HepG2 (cell line): Measurements from ENCODE around the gene RCN1. TPM values are rescaled to one million over a fixed set of nuclear protein-coding genes. Genes with fewer than 3 reads are reported as not detected.
"Not testable (repeated sequence)": the region's sequence is repeated elsewhere in the genome, so short reads cannot be mapped to it uniquely, and the experiment has no call there.

Source experiments
- ATAC-seq: fragments of 200-7000 bp; cut with Tn5 transposase; 3 replicates; pipeline ENCODE4 v1.9.1; 2020; ENCODE audit warnings: mild to moderate bottlenecking, moderate library complexity
- BruUV-seq: library from RNA; stranded (reverse); fragments of 400-500 nt; replicated peaks from 2 replicates; lab custom pipeline; 2021; lab: Mats Ljungman, UMichigan
- CTCF ChIA-PET: fragments of 300-600 bp; formaldehyde crosslinking; extraction: SDS; loops from one replicate; lab custom pipeline; 2021; ENCODE audit warnings: low total read pairs, inconsistent platforms, low intra/inter-chr PET ratio; lab: Yijun Ruan, JAX
- POLR2A ChIA-PET: fragments of 350-600 bp; sonication (Branson Sonifier 250); formaldehyde crosslinking; loops from one replicate; lab custom pipeline; 2020; ENCODE audit warnings: antibody characterized with exemption, inconsistent platforms; lab: Yijun Ruan, JAX
- DNase-seq: peaks from one replicate; pipeline ENCODE4 v3.0.0-alpha.2; 2015; ENCODE audit warnings: low spot score
- FAIRE-seq: peaks from 3 replicates; lab custom pipeline; 2011; peaks lifted over from hg19 to GRCh38; lab: Jason Lieb, UNC
- H2AFZ ChIP-seq: one replicate; pipeline ENCODE4 v1.6.1; 2011; ENCODE audit warnings: low read length, inconsistent platforms
- H3K27ac ChIP-seq: fragments of 300-600 bp; 3 replicates; pipeline ENCODE4 v1.8.0; 2011; ENCODE audit warnings: mixed run types, mild to moderate bottlenecking, mixed read lengths, low read length, inconsistent platforms; ENCODE audit not compliant: insufficient read depth; ENCODE audit errors: extremely low read length
- H3K27me3 ChIP-seq, 2 experiments: fragments of 200-600 bp in 1 of 2; 2 replicates in 1 of 2; 3 replicates in 1 of 2; pipeline versions ENCODE4 v1.6.0 to v1.8.0; 2011; ENCODE audit warnings: low read length in 2 of 2, mild to moderate bottlenecking in 2 of 2, moderate library complexity in 2 of 2, inconsistent platforms in 1 of 2; ENCODE audit not compliant: insufficient read depth in 2 of 2, control insufficient read depth in 1 of 2
- H3K36me3 ChIP-seq, 2 experiments: fragments of 200-600 bp in 1 of 2; replicated peaks in 1 of 2; 2 replicates in 1 of 2; 3 replicates in 1 of 2; pipeline versions ENCODE4 v1.5.1 to v1.8.0; 2011; ENCODE audit warnings: low read length in 2 of 2, inconsistent platforms in 1 of 2; ENCODE audit not compliant: insufficient read depth in 2 of 2, control insufficient read depth in 1 of 2
- H3K4me1 ChIP-seq: 2 replicates; pipeline ENCODE4 v1.5.1; 2012; ENCODE audit warnings: low read length, inconsistent platforms; ENCODE audit not compliant: insufficient read depth
- H3K4me2 ChIP-seq: 2 replicates; pipeline ENCODE4 v1.6.0; 2011; ENCODE audit warnings: low read depth, low read length, inconsistent platforms
- H3K4me3 ChIP-seq, 3 experiments: fragments of 200-600 bp in 1 of 3; sonication (generic), shearing (Covaris generic) in 1 of 3; replicated peaks in 1 of 3; 2 replicates each; pipeline ENCODE4 v1.5.1; 2011 to 2016; ENCODE audit warnings: low read length in 3 of 3, inconsistent platforms in 2 of 3, low read depth in 2 of 3, mild to moderate bottlenecking in 2 of 3, control low read depth in 1 of 3, mixed read lengths in 1 of 3; ENCODE audit not compliant: insufficient read depth in 1 of 3
- H3K79me2 ChIP-seq: one replicate; pipeline ENCODE4 v1.6.1; 2011; ENCODE audit warnings: low read length, inconsistent platforms; ENCODE audit not compliant: insufficient read depth
- H3K9ac ChIP-seq: 2 replicates; pipeline ENCODE4 v1.6.0; 2011; ENCODE audit warnings: mild to moderate bottlenecking, low read depth, low read length, inconsistent platforms; ENCODE audit not compliant: insufficient read depth
- H3K9me3 ChIP-seq: 2 replicates; pipeline ENCODE4 v1.5.1; 2012; ENCODE audit warnings: mild to moderate bottlenecking, low read length
- H4K20me1 ChIP-seq: 2 replicates; pipeline ENCODE4 v1.6.0; 2011; ENCODE audit warnings: inconsistent platforms, mild to moderate bottlenecking, low read length, moderate library complexity; ENCODE audit not compliant: insufficient read depth
- CBX5 ChIP-seq: sonication (generic); formaldehyde crosslinking; IDR thresholded peaks from 2 replicates; pipeline ENCODE4 v1.4.0; 2020; ENCODE audit warnings: missing genetic modification reagents, borderline replicate concordance
- CEBPG ChIP-seq: IDR thresholded peaks from 2 replicates; pipeline ENCODE4 v1.6.1; 2016
- CERS6 ChIP-seq: sonication (generic); formaldehyde crosslinking; IDR thresholded peaks from 2 replicates; pipeline ENCODE4 v1.5.0; 2020; ENCODE audit warnings: missing genetic modification reagents
- CREM ChIP-seq, 2 experiments: sonication (generic) in 1 of 2; formaldehyde crosslinking in 1 of 2; IDR thresholded peaks; 2 replicates each; pipeline versions ENCODE4 v1.4.0 to v1.6.1; 2016 to 2020; ENCODE audit warnings: antibody characterized with exemption in 1 of 2, mild to moderate bottlenecking in 1 of 2, missing genetic modification reagents in 1 of 2
- DPF2 ChIP-seq: sonication (generic); formaldehyde crosslinking; IDR thresholded peaks from 2 replicates; pipeline ENCODE4 v1.4.0; 2020; ENCODE audit warnings: mild to moderate bottlenecking, low read depth, missing genetic modification reagents, borderline replicate concordance
- ETV5 ChIP-seq: IDR thresholded peaks from 2 replicates; pipeline ENCODE4 v1.6.1; 2018; ENCODE audit warnings: missing biosample characterization, missing genetic modification reagents, inconsistent platforms, borderline replicate concordance
- FOSL2 ChIP-seq: sonication (generic); formaldehyde crosslinking; IDR thresholded peaks from 2 replicates; pipeline ENCODE4 v1.4.0; 2020; ENCODE audit warnings: missing genetic modification reagents
- ISL2 ChIP-seq: sonication (generic); formaldehyde crosslinking; IDR thresholded peaks from 2 replicates; pipeline ENCODE4 v1.5.0; 2020; ENCODE audit warnings: missing genetic modification reagents
- MED1 ChIP-seq: sonication (generic); formaldehyde crosslinking; IDR thresholded peaks from 2 replicates; pipeline ENCODE4 v1.4.0; 2020; ENCODE audit warnings: missing genetic modification reagents
- MIER3 ChIP-seq: IDR thresholded peaks from 2 replicates; pipeline ENCODE4 v1.6.1; 2016; ENCODE audit warnings: missing compliant biosample characterization, borderline replicate concordance
- MNT ChIP-seq: fragments of 450-650 bp; IDR thresholded peaks from 2 replicates; pipeline ENCODE4 v1.6.1; 2016
- NFIC ChIP-seq: IDR thresholded peaks from 2 replicates; pipeline ENCODE4 v1.6.1; 2012; ENCODE audit warnings: mild to moderate bottlenecking, low read length, inconsistent platforms
- NONO ChIP-seq, 2 experiments: fragments of 450-650 bp in 1 of 2; sonication (generic) in 1 of 2; formaldehyde crosslinking in 1 of 2; IDR thresholded peaks in 1 of 2; conservative IDR thresholded peaks in 1 of 2; 2 replicates each; pipeline versions ENCODE4 v1.6.1 to v1.8.0; 2017 to 2022; ENCODE audit warnings: mild to moderate bottlenecking in 1 of 2, missing genetic modification reagents in 1 of 2, moderate library complexity in 1 of 2
- SOX6 ChIP-seq, 2 experiments: fragments of 450-650 bp in 1 of 2; sonication (generic) in 1 of 2; formaldehyde crosslinking in 1 of 2; IDR thresholded peaks; 2 replicates each; pipeline versions ENCODE4 v1.4.0 to v1.6.1; 2017 to 2020; ENCODE audit warnings: antibody characterized with exemption in 1 of 2, mild to moderate bottlenecking in 1 of 2, missing genetic modification reagents in 1 of 2
- TBX3 ChIP-seq: fragments of 450-650 bp; IDR thresholded peaks from 2 replicates; pipeline ENCODE4 v1.6.1; 2017; ENCODE audit warnings: antibody characterized with exemption, mild to moderate bottlenecking, inconsistent platforms, borderline replicate concordance
- TFE3 ChIP-seq: IDR thresholded peaks from 2 replicates; pipeline ENCODE4 v1.6.1; 2016
- ZNF24 ChIP-seq: fragments of 450-650 bp; IDR thresholded peaks from 2 replicates; pipeline ENCODE4 v1.6.1; 2017; ENCODE audit warnings: antibody characterized with exemption, mild to moderate bottlenecking
- ZNF331 ChIP-seq: sonication (generic); formaldehyde crosslinking; IDR thresholded peaks from 2 replicates; pipeline ENCODE4 v1.4.0; 2020; ENCODE audit warnings: missing genetic modification reagents
- ZNF431 ChIP-seq: sonication (generic); formaldehyde crosslinking; IDR thresholded peaks from 2 replicates; pipeline ENCODE4 v1.9.0; 2022; ENCODE audit warnings: missing genetic modification reagents, low read depth, mild to moderate bottlenecking, borderline replicate concordance
- WGBS: methylation state at CpG from one replicate; pipeline ENCODE4 v1.1.6; 2017; ENCODE audit warnings: low lambda C conversion rate; 5-methylcytosine and 5-hydroxymethylcytosine counted together
- in situ Hi-C: cut with HindIII; loops from 2 replicates; pipeline ENCODE4 v1.10.0; 2017; ENCODE audit warnings: low pct_unique_long_range_greater_than_20kb; ENCODE audit not compliant: extremely low pct_ligation_motif_present
- intact Hi-C: fragments of 100-400 bp; cut with micrococcal nuclease; formaldehyde crosslinking; loops from one replicate; pipeline ENCODE4 v1.10.0; 2022; ENCODE audit not compliant: unreplicated experiment
- polyA plus RNA-seq, 8 experiments: library from polyadenylated mRNA; depleted of rRNA in 3 of 8; stranded (reverse) in 7 of 8; unstranded in 1 of 8; fragments of >200 nt; fragmentation: Illumina TruSeq in 4 of 8; extraction: Trizol in 4 of 8; gene quantifications; 2 replicates each; pipeline versions ENCODE4 v1.2.1 to v1.2.3, GENCODE V29; 2011 to 2016; ENCODE audit warnings: low read depth in 4 of 8, missing spikeins in 1 of 8, mixed read lengths in 1 of 8; ENCODE audit not compliant: insufficient read depth in 1 of 8
- total RNA-seq, 5 experiments: library from RNA; depleted of rRNA; stranded (reverse); fragments of >200 nt; fragmentation: Illumina TruSeq; extraction: Trizol; gene quantifications; 2 replicates each; pipeline ENCODE4 v1.2.3, GENCODE V29; 2016; ENCODE audit warnings: low read depth in 1 of 5

The RCN1 gene
- total and polyA plus RNA-seq, 2 of the 13 experiments (the other 11 are each of a cell fraction or from before 2014, with no cell fraction given) = 22.0 to 28.5 TPM

- no peak for TF ChIP-seq CERS6 (CRISPR knock-in tag)
- TF ChIP-seq MNT = no peak
- no peak for TF ChIP-seq ZNF431 (CRISPR knock-in tag)
- TF ChIP-seq CBX5 (CRISPR knock-in tag) = no peak
These were observed 10.9 kb downstream of the RCN1 start (continued) for GRCh38 chr11:32101791-32102190.

- H3K9me3 ChIP-seq; H3K9ac ChIP-seq; H3K27ac ChIP-seq; CTCF ChIA-PET; in situ Hi-C loops; H3K36me3 ChIP-seq; H3K79me2 ChIP-seq; H3K27me3 ChIP-seq; H3K4me2 ChIP-seq; BruUV-seq; H2AFZ ChIP-seq; H3K4me3 ChIP-seq; TF ChIP-seq SOX6 (IDR thresholded peaks at IDR 0.05); NONO (IDR thresholded peaks at IDR 0.05); CREM (CRISPR knock-in tag; IDR thresholded peaks at IDR 0.05): not testable (repeated sequence)
- H4K20me1 ChIP-seq = peaks cover 17% of the 10 kb centered on the region
- peak; percentile 89 for FAIRE-seq
- ATAC-seq = peak; percentile 96
- H3K4me1 ChIP-seq = peaks cover 17% of the 10 kb centered on the region
- intact Hi-C loops = loop anchor here (1.0 kb wide), 1 partner anchor 10 kb away; no protein-coding TSS in a partner anchor
- DNase-seq = peak; percentile 85
- WGBS = 13% methylated on average over 11 of the region's 11 CpGs
- POLR2A ChIA-PET = interaction anchor here (2.6 kb wide), 1 partner anchor 12 kb away, joined by 12 read pairs; the partner anchor contains the start of gene RCN1
- TF ChIP-seq NFIC (peak; percentile 80), TFE3 (CRISPR knock-in tag) (0 out of 2 replicates have a peak, but pooled peaks have one; percentile 39), ISL2 (CRISPR knock-in tag) (peak; percentile 71; the same call in 1 of the 2 replicates), MED1 (CRISPR knock-in tag) (0 out of 2 replicates have a peak, but pooled peaks have one; percentile 32), SOX6 (CRISPR knock-in tag; IDR thresholded peaks at IDR 0.05) (peak; percentile 97), NONO (CRISPR knock-in tag; conservative IDR thresholded peaks at IDR 0.05) (0 out of 2 replicates have a peak, but pooled peaks have one; percentile 51), TBX3 (peak; percentile 87), FOSL2 (CRISPR knock-in tag) (peak; percentile 77), ETV5 (CRISPR knock-in tag) (peak; percentile 34; the same call in 1 of the 2 replicates), DPF2 (CRISPR knock-in tag) (peak; percentile 48; the same call in 1 of the 2 replicates), ZNF24 (peak; percentile 51; the same call in 1 of the 2 replicates), CEBPG (0 out of 2 replicates have a peak, but pooled peaks have one; percentile 6), MIER3 (CRISPR knock-in tag) (peak; percentile 86), ZNF331 (CRISPR knock-in tag) (peak; percentile 59; the same call in 1 of the 2 replicates), CREM (IDR thresholded peaks at IDR 0.05) (peak; percentile 68)
These were observed 12.3 kb downstream of the RCN1 start for GRCh38 chr11:32103121-32103719.
